Astrocyte of the cerebellum (primary cell): ENCODE results near the gene APC2.
A peak's percentile ranks its signal among the peaks of the same experiment; 100 is the strongest.
"Not testable (repeated sequence)": the region's sequence is repeated elsewhere in the genome, so short reads cannot be mapped to it uniquely, and the experiment has no call there.

Source experiments
- DNase-seq: peaks from one replicate; pipeline ENCODE4 v3.0.0-alpha.2; 2011; ENCODE audit warnings: low read depth
- H3K4me3 ChIP-seq: 2 replicates; pipeline ENCODE4 v1.5.1; 2011; ENCODE audit warnings: mild to moderate bottlenecking, low read depth, low read length, moderate library complexity
- CTCF ChIP-seq: IDR thresholded peaks from 2 replicates; pipeline ENCODE4 v1.5.1; 2012; ENCODE audit warnings: low read length, low read depth, moderate library complexity, mild to moderate bottlenecking; ENCODE audit errors: missing control alignments
- in situ Hi-C: cut with HindIII; loops from 2 replicates; pipeline ENCODE4 v1.10.0; 2017; ENCODE audit warnings: low sequenced_read_pairs

APC2 gene

DNA sequence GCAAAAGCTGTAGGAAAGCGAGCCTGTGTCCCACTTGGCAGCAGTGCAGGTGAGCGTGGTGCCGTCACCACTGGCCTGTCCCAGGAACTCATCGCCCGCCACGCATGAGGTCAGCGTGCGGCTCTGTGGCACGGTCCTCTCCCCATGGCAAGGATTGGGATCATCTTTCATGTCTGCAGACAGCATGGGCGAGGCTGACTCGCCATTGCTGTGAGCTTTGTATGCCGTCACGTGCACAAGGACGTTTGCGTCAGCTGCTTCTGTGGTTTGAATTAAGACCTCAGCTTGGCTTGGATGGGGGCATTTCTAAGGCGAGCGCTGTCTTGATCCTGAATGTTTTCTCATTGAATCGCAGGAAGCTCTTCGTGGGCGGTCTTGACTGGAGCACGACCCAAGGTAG lies 32.8 kb upstream of the APC2 start:
- in situ Hi-C loops, result no loop called here
- no peak overlapping the region for H3K4me3 ChIP-seq
- TF ChIP-seq CTCF, result no peak
- DNase-seq, result peak; percentile 59

GRCh38 chr19:1417681-1418495 lies 32.0 kb upstream of the APC2 start:
- H3K4me3 ChIP-seq, result no peak overlapping the region
- in situ Hi-C loops, result no loop called here
- no peak for TF ChIP-seq CTCF
- DNase-seq, result no peak

DNA sequence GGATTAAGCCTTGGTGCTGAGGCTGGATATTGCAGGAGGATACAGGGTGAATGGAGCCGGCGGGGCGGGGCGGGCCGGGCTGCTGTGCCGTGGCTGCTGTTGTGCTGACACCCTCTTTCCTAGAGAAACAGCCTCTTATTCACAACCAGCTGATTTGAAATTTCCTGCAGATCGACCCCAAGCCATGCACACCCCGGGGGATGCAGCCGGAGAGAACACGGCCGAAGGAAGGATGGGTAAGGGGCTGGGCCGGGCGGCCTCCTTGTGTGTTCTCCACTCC lies 31.5 kb upstream of the APC2 start:
- H3K4me3 ChIP-seq, result no peak overlapping the region
- DNase-seq, result no peak
- TF ChIP-seq CTCF, result no peak
- in situ Hi-C loops, result no loop called here

GRCh38 chr19:1418951-1419738 lies 30.8 kb upstream of the APC2 start:
- H3K4me3 ChIP-seq, result no peak overlapping the region
- in situ Hi-C loops, result no loop called here
- DNase-seq, result no peak
- no peak for TF ChIP-seq CTCF

DNA sequence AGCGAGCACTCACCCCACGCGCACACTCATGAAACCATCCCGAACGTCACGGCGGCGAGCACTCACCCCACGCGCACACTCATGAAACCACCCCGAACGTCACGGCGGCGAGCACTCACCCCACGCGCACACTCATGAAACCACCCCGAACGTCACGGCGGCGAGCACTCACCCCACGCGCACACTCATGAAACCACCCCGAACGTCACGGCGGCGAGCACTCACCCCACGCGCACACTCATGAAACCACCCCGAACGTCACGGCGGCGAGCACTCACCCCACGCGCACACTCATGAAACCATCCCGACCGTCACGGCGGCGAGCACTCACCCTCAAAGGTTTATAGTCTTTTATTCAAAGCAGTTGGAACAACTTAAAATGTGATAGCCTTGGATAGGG lies 29.8 kb upstream of the APC2 start:
- in situ Hi-C loops, H3K4me3 ChIP-seq, DNase-seq: not testable (repeated sequence)

GRCh38 chr19:1420590-1420989 lies 29.3 kb upstream of the APC2 start:
- H3K4me3 ChIP-seq, result no peak overlapping the region
- in situ Hi-C loops, result no loop called here
- no peak for DNase-seq
- no peak for TF ChIP-seq CTCF
